Stomach (tissue), 4 donors: ENCODE measurements around the gene NPC2.

Experiments used
- POLR2A ChIP-seq, 4 donors: fragments of 450-650 bp; IDR thresholded peaks; one replicate each; pipeline ENCODE4 v1.6.1; 2016; ENCODE audit warnings: antibody characterized with exemption in 4 of 4, control low read depth in 2 of 4, mild to moderate bottlenecking in 1 of 4, moderate library complexity in 1 of 4
- POLR2AphosphoS5 ChIP-seq, 3 donors: sonication (generic); formaldehyde crosslinking; IDR thresholded peaks; one replicate each; pipeline ENCODE4 v1.6.1; 2016; ENCODE audit warnings: antibody characterized with exemption in 3 of 3
- TF ChIP-seq, protein P1 (sequence below), 7 experiments: fragments of 450-650 bp in 4 of 7; fragments of 200-600 bp in 3 of 7; sonication (generic) in 3 of 7; IDR thresholded peaks; one replicate each; pipeline ENCODE4 v1.5.1; 2016 to 2019; ENCODE audit warnings: antibody characterized with exemption in 7 of 7, control low read depth in 2 of 7, mild to moderate bottlenecking in 1 of 7

- TF ChIP-seq, protein P1, sequence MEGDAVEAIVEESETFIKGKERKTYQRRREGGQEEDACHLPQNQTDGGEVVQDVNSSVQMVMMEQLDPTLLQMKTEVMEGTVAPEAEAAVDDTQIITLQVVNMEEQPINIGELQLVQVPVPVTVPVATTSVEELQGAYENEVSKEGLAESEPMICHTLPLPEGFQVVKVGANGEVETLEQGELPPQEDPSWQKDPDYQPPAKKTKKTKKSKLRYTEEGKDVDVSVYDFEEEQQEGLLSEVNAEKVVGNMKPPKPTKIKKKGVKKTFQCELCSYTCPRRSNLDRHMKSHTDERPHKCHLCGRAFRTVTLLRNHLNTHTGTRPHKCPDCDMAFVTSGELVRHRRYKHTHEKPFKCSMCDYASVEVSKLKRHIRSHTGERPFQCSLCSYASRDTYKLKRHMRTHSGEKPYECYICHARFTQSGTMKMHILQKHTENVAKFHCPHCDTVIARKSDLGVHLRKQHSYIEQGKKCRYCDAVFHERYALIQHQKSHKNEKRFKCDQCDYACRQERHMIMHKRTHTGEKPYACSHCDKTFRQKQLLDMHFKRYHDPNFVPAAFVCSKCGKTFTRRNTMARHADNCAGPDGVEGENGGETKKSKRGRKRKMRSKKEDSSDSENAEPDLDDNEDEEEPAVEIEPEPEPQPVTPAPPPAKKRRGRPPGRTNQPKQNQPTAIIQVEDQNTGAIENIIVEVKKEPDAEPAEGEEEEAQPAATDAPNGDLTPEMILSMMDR (IDR thresholded peaks at IDR 0.05) = no peak
- TF ChIP-seq POLR2AphosphoS5 (IDR thresholded peaks at IDR 0.05) = no peak
- TF ChIP-seq POLR2A (IDR thresholded peaks at IDR 0.05) = no peak
These were observed 22.8 kb upstream of the NPC2 start for GRCh38 chr14:74515891-74516412.
